H9 (cell line): ENCODE measurements around the gene BMPR2. TPM values are rescaled to one million over a fixed set of nuclear protein-coding genes. Genes with fewer than 3 reads are reported as not detected.

Source experiments
- DNase-seq: peaks from one replicate; pipeline ENCODE4 v3.0.0-alpha.2; 2017
- H2AFZ ChIP-seq: one replicate; pipeline ENCODE4 v1.6.1; 2013; ENCODE audit warnings: mild to moderate bottlenecking, low read length, control low read depth, moderate library complexity
- H2AK5ac ChIP-seq: 2 replicates; pipeline ENCODE4 v1.6.1; 2013; ENCODE audit warnings: low read length, control low read depth, mixed read lengths; ENCODE audit not compliant: insufficient read length
- H2BK120ac ChIP-seq: one replicate; pipeline ENCODE4 v1.6.1; 2013; ENCODE audit warnings: low read depth, mild to moderate bottlenecking, low read length, control low read depth, inconsistent platforms; ENCODE audit not compliant: poor library complexity, severe bottlenecking
- H2BK12ac ChIP-seq: 2 replicates; pipeline ENCODE4 v1.6.1; 2013; ENCODE audit warnings: low read length, control low read depth, mixed read lengths, low read depth; ENCODE audit not compliant: insufficient read length
- H2BK15ac ChIP-seq: 2 replicates; pipeline ENCODE4 v1.6.1; 2013; ENCODE audit warnings: low read depth, low read length, control low read depth
- H2BK20ac ChIP-seq: one replicate; pipeline ENCODE4 v1.6.1; 2013; ENCODE audit warnings: low read depth, mild to moderate bottlenecking, low read length, control low read depth, inconsistent platforms; ENCODE audit not compliant: poor library complexity, severe bottlenecking
- H2BK5ac ChIP-seq: 2 replicates; pipeline ENCODE4 v1.6.1; 2013; ENCODE audit warnings: low read length, control low read depth, mixed read lengths; ENCODE audit not compliant: insufficient read length
- H3K14ac ChIP-seq: 2 replicates; pipeline ENCODE4 v1.6.1; 2013; ENCODE audit warnings: low read length, control low read depth; ENCODE audit not compliant: insufficient read depth
- H3K18ac ChIP-seq: 2 replicates; pipeline ENCODE4 v1.6.1; 2013; ENCODE audit warnings: low read depth, mild to moderate bottlenecking, mixed read lengths, low read length, control low read depth; ENCODE audit not compliant: insufficient read length
- H3K23ac ChIP-seq: 2 replicates; pipeline ENCODE4 v1.6.1; 2013; ENCODE audit warnings: low read length, control low read depth, mixed read lengths, low read depth; ENCODE audit not compliant: insufficient read length
- H3K23me2 ChIP-seq: 2 replicates; pipeline ENCODE4 v1.6.1; 2013; ENCODE audit warnings: low read depth, mild to moderate bottlenecking, mixed read lengths, low read length, control low read depth; ENCODE audit not compliant: insufficient read length, poor library complexity, severe bottlenecking
- H3K27ac ChIP-seq: 2 replicates; pipeline ENCODE4 v1.5.1; 2013; ENCODE audit warnings: low read length, control low read depth, mixed read lengths, low read depth; ENCODE audit not compliant: insufficient read length
- H3K27me3 ChIP-seq: 2 replicates; pipeline ENCODE4 v1.6.1; 2013; ENCODE audit warnings: low read length, control low read depth, inconsistent platforms; ENCODE audit not compliant: insufficient read depth
- H3K4ac ChIP-seq: 2 replicates; pipeline ENCODE4 v1.6.1; 2013; ENCODE audit warnings: low read depth, mild to moderate bottlenecking, control low read depth, inconsistent platforms, low read length, moderate library complexity
- H3K4me1 ChIP-seq: 2 replicates; pipeline ENCODE4 v1.6.1; 2013; ENCODE audit warnings: low read length, control low read depth, inconsistent platforms; ENCODE audit not compliant: insufficient read depth
- H3K4me2 ChIP-seq: 2 replicates; pipeline ENCODE4 v1.6.1; 2013; ENCODE audit warnings: low read length, control low read depth, mixed read lengths; ENCODE audit not compliant: insufficient read length, insufficient read depth
- H3K56ac ChIP-seq: 2 replicates; pipeline ENCODE4 v1.6.1; 2013; ENCODE audit warnings: low read depth, mild to moderate bottlenecking, mixed read lengths, low read length, control low read depth; ENCODE audit not compliant: insufficient read length
- H3K79me1 ChIP-seq: 2 replicates; pipeline ENCODE4 v1.6.1; 2013; ENCODE audit warnings: low read depth, mild to moderate bottlenecking, moderate library complexity, low read length, control low read depth, inconsistent platforms; ENCODE audit not compliant: insufficient read depth, poor library complexity, severe bottlenecking
- H3K79me2 ChIP-seq: 2 replicates; pipeline ENCODE4 v1.6.1; 2013; ENCODE audit warnings: low read length, control low read depth, inconsistent platforms; ENCODE audit not compliant: insufficient read depth
- H3K9ac ChIP-seq: 2 replicates; pipeline ENCODE4 v1.6.1; 2013; ENCODE audit warnings: low read length, control low read depth, mixed read lengths; ENCODE audit not compliant: insufficient read length; ENCODE audit errors: extremely low read depth
- H3K9me3 ChIP-seq: one replicate; pipeline ENCODE4 v1.6.1; 2013; ENCODE audit warnings: low read depth, low read length, inconsistent platforms; ENCODE audit not compliant: control insufficient read depth
- H3T11ph ChIP-seq: one replicate; pipeline ENCODE4 v1.6.1; 2013; ENCODE audit warnings: mild to moderate bottlenecking, low read length, control low read depth, inconsistent platforms
- H4K20me1 ChIP-seq: one replicate; pipeline ENCODE4 v1.6.1; 2013; ENCODE audit not compliant: control insufficient read depth, insufficient read length, insufficient read depth
- H4K5ac ChIP-seq: 2 replicates; pipeline ENCODE4 v1.6.1; 2013; ENCODE audit warnings: low read depth, mild to moderate bottlenecking, mixed read lengths, low read length, control low read depth; ENCODE audit not compliant: insufficient read length
- H4K8ac ChIP-seq: replicated peaks from 2 replicates; pipeline ENCODE4 v1.6.1; 2013; ENCODE audit warnings: low read length, control low read depth, mixed read lengths, low read depth; ENCODE audit not compliant: insufficient read length
- H4K91ac ChIP-seq: 2 replicates; pipeline ENCODE4 v1.6.1; 2013; ENCODE audit warnings: low read depth, mild to moderate bottlenecking, moderate library complexity, mixed read lengths, low read length, control low read depth; ENCODE audit not compliant: insufficient read length
- H3K27ac Mint-ChIP-seq, 3 experiments: 2 replicates in 2 of 3; 3 replicates in 1 of 3; pipeline ENCODE4 v1.8.0; 2020 to 2021; ENCODE audit warnings: mixed read lengths in 3 of 3, mild to moderate bottlenecking in 1 of 3, moderate library complexity in 1 of 3
- H3K27me3 Mint-ChIP-seq: 2 replicates; pipeline ENCODE4 v1.8.0; 2021; ENCODE audit warnings: low read depth, mild to moderate bottlenecking, moderate library complexity, mixed read lengths
- H3K36me3 Mint-ChIP-seq, 3 experiments: 2 replicates in 2 of 3; 3 replicates in 1 of 3; pipeline ENCODE4 v1.8.0; 2020 to 2021; ENCODE audit warnings: low read depth in 3 of 3, mixed read lengths in 3 of 3; ENCODE audit not compliant: insufficient read depth in 1 of 3
- H3K4me1 Mint-ChIP-seq, 2 experiments: 2 replicates each; pipeline ENCODE4 v1.8.0; 2020; ENCODE audit warnings: mixed read lengths in 2 of 2
- H3K4me3 Mint-ChIP-seq, 2 experiments: 2 replicates in 1 of 2; 3 replicates in 1 of 2; pipeline ENCODE4 v1.8.0; 2020 to 2021; ENCODE audit warnings: mild to moderate bottlenecking in 2 of 2, mixed read lengths in 2 of 2, moderate library complexity in 1 of 2
- H3K9me3 Mint-ChIP-seq, 2 experiments: 2 replicates in 1 of 2; 3 replicates in 1 of 2; pipeline ENCODE4 v1.8.0; 2020; ENCODE audit warnings: mild to moderate bottlenecking in 2 of 2, mixed read lengths in 2 of 2, moderate library complexity in 1 of 2
- WGBS: extraction: QIAGEN DNeasy Blood & Tissue Kit; methylation state at CpG from one replicate; pipeline ENCODE4 v1.1.7; 2013; ENCODE audit warnings: missing lambda C conversion rate, low lambda C conversion rate, mixed read lengths; ENCODE audit not compliant: insufficient read length; ENCODE audit errors: extremely low coverage; 5-methylcytosine and 5-hydroxymethylcytosine counted together
- total RNA-seq: library from RNA; stranded (reverse); gene quantifications from 2 replicates; pipeline ENCODE4 v1.2.1, GENCODE V29; 2021
- TF ChIP-seq, protein P1 (sequence below): fragments of 200-600 bp; sonication (generic); conservative IDR thresholded peaks from 3 replicates; pipeline ENCODE4 v1.8.0; 2021; ENCODE audit warnings: antibody characterized with exemption, mild to moderate bottlenecking

BMPR2 gene
- total RNA-seq, 1 experiment from 2014 or later, result 17.3 TPM

DNA sequence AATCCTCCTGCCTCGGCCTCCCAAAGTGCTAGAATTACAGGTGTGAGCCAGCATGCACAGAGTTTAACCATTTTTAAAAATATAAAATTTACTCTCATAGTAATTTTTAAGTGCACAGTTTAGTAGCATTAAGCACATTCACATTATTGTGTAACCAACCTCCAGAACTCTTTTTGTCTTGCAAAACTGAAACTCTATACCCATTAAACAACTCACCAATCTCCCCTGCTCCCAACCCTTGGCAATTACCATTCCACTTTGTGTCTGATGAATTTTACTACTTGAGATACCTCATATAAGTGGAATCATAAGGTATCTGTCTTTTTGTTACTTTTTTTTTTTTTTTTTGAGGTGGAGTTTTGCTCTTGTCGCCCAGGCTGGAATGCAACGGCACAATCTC is 112.5 kb downstream of the BMPR2 start:
- Histone ChIP-seq H3K23ac (no peak overlapping the region), H4K5ac (no peak overlapping the region), H3K79me1 (no peaks in the 10 kb centered on the region), H2BK5ac (no peak overlapping the region), H3K9me3 (no peaks in the 10 kb centered on the region), H2BK15ac (no peak overlapping the region), H3T11ph (no peak overlapping the region), H3K9ac (no peak overlapping the region), H3K27ac (no peak overlapping the region), H4K8ac (no peak overlapping the region), H3K4ac (no peak overlapping the region), H3K14ac (no peak overlapping the region), H2BK12ac (no peak overlapping the region), H2BK120ac (no peak overlapping the region), H3K79me2 (no peaks in the 10 kb centered on the region), H2AFZ (no peak overlapping the region), H2AK5ac (no peak overlapping the region), H4K91ac (no peak overlapping the region), H3K56ac (no peak overlapping the region), H3K4me2 (no peak overlapping the region), H2BK20ac (no peak overlapping the region), H3K27me3 (no peaks in the 10 kb centered on the region), H3K4me1 (no peaks in the 10 kb centered on the region), H3K23me2 (no peaks in the 10 kb centered on the region), H4K20me1 (no peaks in the 10 kb centered on the region), H3K18ac (no peak overlapping the region)
- Mint-ChIP-seq H3K36me3 (peaks cover 0 to 2% (median 0%) of the 10 kb centered on the region in 3 experiments; a peak in 1 of 7 replicates), H3K27me3 (no peaks in the 10 kb centered on the region), H3K4me3 (no peak overlapping the region), H3K9me3 (no peaks in the 10 kb centered on the region), H3K27ac (no peak overlapping the region), H3K4me1 (peaks cover 2 to 5% of the 10 kb centered on the region in 2 experiments; a peak in 3 of 4 replicates)
- WGBS, result no CpG with 5 or more reads among the region's 3 CpGs
- TF ChIP-seq, protein P1, sequence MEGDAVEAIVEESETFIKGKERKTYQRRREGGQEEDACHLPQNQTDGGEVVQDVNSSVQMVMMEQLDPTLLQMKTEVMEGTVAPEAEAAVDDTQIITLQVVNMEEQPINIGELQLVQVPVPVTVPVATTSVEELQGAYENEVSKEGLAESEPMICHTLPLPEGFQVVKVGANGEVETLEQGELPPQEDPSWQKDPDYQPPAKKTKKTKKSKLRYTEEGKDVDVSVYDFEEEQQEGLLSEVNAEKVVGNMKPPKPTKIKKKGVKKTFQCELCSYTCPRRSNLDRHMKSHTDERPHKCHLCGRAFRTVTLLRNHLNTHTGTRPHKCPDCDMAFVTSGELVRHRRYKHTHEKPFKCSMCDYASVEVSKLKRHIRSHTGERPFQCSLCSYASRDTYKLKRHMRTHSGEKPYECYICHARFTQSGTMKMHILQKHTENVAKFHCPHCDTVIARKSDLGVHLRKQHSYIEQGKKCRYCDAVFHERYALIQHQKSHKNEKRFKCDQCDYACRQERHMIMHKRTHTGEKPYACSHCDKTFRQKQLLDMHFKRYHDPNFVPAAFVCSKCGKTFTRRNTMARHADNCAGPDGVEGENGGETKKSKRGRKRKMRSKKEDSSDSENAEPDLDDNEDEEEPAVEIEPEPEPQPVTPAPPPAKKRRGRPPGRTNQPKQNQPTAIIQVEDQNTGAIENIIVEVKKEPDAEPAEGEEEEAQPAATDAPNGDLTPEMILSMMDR, result no peak
- DNase-seq, result no peak
